GM13976 (cell line): ENCODE data around the gene SUMF1.

Experiments used
- DNase-seq: peaks from one replicate; pipeline ENCODE4 v3.0.0; 2012; ENCODE audit warnings: low spot score
- in situ Hi-C: fragments of 300-500 bp; cut with MboI; formaldehyde crosslinking; loops from one replicate; pipeline ENCODE4 v1.12.0; 2022; ENCODE audit warnings: low sequenced_read_pairs, mixed read lengths, inconsistent platforms; ENCODE audit not compliant: unreplicated experiment
- TF ChIP-seq, protein P1 (sequence below): IDR thresholded peaks from 2 replicates; pipeline ENCODE4 v1.5.1; 2012; ENCODE audit warnings: borderline replicate concordance, mild to moderate bottlenecking; ENCODE audit not compliant: insufficient read depth; ENCODE audit errors: extremely low read depth, missing control alignments, control extremely low read depth

The SUMF1 gene

DNA sequence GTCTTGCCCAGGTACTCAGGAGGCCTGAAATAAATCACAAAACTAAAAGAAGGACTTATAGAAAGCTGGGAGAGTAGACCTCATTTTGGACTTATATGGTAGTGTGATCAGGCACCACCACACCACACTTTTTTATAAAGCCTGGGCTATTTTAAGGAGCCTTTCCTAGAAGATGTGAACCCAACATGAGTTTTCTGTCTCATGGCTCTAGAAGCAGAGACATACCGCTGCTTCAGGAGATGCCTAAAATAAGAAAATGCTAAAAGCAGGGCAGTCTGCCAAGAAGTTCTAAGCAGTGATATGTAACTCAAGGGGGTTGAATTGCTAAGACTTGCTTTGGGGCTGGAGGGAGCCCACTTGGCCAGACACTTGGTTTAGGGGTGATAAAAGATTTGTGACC, 49.6 kb downstream of the SUMF1 start:
- DNase-seq: no peak
- TF ChIP-seq, protein P1, sequence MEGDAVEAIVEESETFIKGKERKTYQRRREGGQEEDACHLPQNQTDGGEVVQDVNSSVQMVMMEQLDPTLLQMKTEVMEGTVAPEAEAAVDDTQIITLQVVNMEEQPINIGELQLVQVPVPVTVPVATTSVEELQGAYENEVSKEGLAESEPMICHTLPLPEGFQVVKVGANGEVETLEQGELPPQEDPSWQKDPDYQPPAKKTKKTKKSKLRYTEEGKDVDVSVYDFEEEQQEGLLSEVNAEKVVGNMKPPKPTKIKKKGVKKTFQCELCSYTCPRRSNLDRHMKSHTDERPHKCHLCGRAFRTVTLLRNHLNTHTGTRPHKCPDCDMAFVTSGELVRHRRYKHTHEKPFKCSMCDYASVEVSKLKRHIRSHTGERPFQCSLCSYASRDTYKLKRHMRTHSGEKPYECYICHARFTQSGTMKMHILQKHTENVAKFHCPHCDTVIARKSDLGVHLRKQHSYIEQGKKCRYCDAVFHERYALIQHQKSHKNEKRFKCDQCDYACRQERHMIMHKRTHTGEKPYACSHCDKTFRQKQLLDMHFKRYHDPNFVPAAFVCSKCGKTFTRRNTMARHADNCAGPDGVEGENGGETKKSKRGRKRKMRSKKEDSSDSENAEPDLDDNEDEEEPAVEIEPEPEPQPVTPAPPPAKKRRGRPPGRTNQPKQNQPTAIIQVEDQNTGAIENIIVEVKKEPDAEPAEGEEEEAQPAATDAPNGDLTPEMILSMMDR: no peak
- in situ Hi-C loops: no loop called here

DNA sequence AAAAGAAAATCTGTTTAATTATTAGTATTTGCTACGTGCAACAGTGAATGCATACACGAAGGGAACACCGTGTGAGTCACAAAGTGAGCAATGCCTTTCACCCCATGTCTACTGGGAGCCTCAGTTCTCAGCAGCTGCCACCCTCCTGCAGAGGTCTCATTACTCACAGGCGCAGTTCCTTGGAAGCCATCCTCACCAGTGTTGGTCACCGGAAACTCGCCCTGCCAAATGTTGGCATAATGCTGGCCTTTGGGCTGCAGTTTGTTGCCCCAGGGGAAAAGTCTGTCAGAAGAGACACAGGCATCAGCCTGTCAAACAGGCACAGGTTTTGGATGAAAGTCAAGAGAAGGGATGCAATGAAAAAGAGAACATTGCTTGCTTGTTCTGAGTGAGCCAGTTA, 50.1 kb downstream of the SUMF1 start:
- TF ChIP-seq, protein P1: no peak
- DNase-seq: no peak
- in situ Hi-C loops: no loop called here

DNA sequence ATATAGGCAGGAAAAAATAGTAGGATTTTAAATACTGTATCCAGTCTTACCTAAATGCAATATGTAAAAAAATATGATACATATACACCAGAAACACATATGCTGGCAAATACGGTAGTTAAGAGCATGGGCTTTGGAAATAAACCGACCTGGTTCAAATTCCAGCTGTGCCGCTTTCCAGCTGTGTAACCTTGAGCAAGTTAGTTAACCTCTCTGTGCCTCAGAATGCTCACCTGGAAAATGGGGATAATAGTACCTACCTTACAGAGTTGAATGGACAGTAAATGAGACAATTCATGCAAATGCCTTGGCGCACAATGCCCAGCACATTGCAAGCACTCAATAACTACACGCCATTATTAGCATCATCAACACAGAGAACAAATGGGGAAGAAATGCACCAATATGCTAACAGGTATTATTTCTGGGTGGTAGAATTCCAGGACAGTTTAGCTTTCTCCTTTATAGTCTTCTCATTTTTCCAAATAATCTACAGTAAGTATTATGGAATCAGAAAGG, 50.6 kb downstream of the SUMF1 start:
- TF ChIP-seq, protein P1: no peak
- DNase-seq: no peak
- in situ Hi-C loops: no loop called here

DNA sequence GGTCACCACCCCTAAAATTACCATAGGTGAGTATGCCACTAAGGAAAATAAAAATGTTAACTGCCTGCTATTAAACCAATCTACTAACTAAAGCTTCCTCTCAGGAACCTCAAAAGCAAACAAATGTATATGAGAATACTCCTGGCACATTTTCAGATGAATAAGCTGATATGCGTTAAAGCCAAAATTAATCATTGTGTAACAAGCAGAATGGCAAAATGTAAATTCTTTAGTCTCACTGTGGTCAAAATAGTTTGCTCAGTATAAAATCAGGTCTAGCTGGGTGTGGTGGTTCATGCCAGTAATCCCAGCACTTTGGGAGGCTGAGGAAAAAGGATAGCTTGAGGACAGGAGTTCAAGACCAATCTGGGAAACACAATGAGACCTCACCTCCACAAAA, 53.6 kb downstream of the SUMF1 start:
- DNase-seq: no peak
- in situ Hi-C loops: no loop called here
- TF ChIP-seq, protein P1: no peak

DNA sequence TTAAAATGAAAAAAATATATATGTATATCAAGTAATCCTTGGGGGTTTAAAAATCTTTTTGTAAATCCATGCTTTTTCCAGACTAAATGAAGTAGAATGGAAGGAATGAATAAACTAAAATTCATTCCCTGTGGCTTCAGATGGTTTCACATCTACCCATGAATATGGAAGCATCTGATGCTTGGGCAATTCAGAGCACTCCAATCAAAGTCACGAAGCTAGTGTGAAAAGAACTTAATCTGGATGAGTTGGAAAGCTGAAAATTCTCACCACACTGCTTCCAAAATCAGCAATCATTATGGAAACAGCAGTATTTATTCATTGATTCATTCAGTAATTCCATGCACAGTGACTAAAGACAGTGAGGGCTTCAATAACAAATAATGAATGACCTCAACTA, 55.2 kb downstream of the SUMF1 start:
- no peak for DNase-seq
- TF ChIP-seq, protein P1: no peak
- in situ Hi-C loops: no loop called here

DNA sequence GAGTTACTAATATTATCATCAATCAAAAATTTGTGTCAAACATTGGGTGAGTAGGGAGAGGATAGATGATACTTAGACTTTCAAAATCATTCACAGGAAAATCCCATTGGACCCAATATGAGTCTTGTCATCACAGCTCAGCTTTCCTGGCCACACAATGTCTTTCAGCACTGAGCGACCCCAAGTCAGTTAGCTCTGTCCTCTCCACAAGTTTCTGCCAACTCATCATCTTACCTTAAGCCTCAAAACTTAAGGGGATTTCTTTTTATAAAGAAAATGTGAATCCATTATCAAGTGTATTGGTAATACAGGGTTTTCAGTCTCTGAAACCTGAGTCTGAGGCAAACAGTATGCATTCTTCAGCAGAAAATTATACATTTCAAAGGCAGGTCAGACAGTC, 55.8 kb downstream of the SUMF1 start:
- in situ Hi-C loops: no loop called here
- no peak for DNase-seq
- TF ChIP-seq, protein P1: no peak

DNA sequence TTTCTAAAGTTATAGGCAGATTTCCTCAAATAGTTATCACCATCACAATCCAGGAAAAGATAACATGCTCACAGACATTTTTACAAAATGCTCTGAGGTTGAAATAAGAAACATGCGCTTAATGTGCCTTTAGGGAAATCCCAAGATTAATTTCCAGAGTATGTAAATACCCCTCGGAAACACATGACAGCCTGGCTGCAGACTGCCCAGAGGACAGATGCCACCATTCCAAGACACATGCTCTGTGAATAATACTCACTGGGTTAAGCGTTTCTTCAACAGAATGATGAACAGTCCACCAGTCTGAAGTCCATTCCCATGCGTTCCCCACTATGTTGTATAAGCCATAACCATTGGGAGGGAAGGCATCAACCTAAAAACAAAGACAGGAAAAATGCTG, 56.5 kb downstream of the SUMF1 start:
- in situ Hi-C loops: no loop called here
- no peak for DNase-seq
- TF ChIP-seq, protein P1: no peak
